GM11168 (cell line): ENCODE measurements around the gene SMAD3.
"Not testable (repeated sequence)": the region's sequence is repeated elsewhere in the genome, so short reads cannot be mapped to it uniquely, and the experiment has no call there.

Source experiments
- in situ Hi-C: fragments of 300-500 bp; cut with MboI; formaldehyde crosslinking; loops from one replicate; pipeline ENCODE4 v1.12.0; 2022; ENCODE audit warnings: low sequenced_read_pairs; ENCODE audit not compliant: unreplicated experiment

The SMAD3 gene

DNA sequence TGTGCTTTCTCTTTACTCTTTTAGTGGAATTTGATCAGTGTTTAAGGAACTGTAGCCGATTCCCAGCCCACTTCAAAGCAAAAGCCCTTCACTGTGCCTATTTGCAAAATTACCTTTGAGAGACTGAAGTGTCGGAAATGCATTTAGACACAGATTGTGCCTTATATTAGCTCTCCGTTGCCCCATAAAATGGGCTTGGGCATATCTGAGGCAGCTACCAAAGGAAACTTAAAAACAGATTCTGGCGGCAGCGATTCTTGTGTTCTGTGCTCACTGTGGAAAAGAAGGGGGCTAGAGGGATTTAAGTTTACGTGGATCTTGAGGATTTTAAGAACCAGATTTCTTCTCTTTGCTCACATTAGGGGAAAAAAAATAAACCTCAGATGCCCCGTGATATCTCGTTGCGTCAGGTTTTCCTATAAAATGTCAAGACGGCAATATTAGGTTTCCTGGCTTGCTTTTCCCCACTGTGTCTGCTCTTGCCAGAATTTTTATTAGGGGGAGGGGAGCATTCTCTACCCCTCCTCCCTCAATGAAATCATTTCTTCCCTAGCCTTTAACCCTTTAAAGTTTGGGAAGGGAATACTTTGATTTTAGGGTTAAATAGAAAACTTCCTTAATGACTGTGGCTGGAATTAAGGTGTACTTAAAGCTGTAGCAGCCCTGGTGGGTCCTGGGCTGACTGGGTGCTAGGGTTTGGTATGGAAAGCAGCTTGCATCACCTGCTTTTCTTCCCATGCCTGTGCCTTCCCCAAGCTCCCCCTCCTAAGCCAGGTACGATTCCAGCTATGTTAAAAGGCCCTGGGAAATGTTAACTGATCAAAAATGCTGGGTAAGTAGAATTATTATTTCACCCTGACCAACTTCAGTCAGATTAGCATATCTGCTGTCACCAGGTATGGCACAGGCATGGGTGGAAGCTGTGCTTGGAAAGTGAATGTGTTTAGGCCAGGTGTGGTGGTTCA, 73.8 kb downstream of the SMAD3 start:
- in situ Hi-C loops, result no loop called here

DNA sequence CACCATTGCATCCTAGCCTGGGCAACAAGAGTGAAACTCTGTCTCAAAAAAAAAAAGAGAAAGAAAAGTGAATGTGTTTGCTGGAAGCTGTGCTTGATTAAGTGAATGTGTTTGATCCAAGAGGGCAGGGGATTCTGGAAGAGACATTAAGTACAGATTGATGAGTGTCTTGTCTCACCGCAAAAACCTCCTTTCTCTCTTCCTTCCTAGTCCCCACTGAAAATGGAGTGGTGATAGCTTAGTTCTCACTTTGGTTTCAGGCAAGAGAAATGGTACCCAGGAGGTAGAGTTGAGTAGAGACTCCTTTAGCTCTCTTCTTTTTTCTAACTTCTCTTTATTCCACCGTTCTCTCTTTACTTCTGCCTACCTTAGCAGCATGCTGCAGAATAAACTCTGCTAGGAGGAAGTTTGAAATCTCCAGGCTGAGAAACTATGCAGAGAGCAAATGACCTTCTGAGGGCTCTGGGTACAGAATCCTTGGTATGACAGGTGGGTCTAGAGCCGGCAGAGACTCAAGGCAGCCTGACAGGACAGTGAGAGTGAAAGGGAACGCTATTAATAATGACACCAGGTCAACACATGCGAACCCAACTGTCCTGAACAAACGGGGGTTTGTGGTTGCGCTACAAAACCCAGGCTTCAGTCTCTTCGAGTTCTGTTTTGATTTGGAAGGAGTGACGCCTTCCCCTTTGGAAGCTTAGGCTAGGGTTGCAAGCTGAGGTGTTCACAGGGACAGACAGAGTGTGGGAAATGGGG, 74.9 kb downstream of the SMAD3 start:
- in situ Hi-C loops, result no loop called here

DNA sequence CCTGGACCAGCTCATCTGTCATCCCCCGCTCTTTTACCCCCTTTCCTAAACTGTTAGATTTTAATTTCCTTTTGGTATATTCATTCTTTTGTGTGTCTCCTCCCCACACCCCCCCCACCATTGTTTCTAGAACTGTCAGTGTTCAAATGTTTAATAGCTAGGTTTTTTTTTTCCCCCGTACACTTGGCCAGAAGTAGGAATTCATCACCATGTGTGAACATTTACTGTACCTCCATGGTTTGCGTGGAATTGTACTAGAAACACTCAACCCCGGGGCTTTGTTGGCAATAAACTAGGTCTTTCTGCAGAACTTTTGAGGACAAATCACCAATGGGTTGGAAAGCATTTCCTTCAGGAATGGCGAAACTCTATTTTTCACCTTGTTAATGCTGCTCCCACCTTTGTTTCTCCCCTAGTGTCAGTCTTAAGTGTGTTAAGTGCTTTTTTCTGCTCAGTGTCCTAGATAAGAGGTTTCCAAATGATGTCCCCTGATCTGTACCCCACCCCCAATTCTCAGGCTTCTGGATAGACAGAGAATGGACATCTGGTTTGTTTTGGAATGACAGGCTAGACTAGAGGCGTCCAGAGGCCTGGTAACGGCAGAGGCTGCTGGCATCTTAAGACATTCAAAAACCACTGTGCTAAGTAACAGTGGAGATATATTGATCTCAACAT, 76.8 kb downstream of the SMAD3 start:
- in situ Hi-C loops, result no loop called here

DNA sequence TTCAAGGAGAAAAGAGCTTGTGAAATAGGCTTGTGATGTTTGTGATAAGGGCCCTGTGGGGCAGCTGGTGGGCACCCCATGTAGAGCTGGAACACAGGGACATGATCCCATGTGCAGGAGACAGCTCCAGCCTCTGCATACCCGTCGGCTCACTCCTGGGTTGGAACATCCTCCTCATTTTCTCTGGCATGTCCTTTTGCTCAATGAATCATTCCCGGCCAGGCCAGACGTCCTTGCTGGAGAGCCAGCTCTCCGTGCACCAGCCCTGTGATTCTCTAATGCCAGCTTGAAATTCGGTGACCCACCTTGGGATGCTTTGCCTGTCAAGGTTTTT, 77.3 kb downstream of the SMAD3 start:
- in situ Hi-C loops, result no loop called here

DNA sequence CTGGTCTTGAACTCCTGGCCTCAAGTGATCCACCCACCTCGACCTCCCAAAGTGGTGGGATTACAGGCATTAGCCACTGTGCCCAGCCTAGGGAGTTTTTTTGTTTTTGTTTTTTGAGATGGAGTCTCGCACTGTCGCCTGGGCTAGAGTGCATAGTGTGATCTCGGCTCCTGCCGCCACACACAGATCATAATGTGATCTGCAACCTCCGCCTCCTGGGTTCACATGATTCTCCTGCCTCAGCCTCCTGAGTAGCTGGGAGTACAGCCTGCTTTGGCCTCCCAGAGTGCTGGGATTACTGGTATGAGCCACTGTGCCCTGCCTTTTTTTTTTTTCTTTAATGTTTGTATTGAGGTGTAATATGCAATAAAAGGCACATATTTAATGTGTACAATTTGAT, 78.2 kb downstream of the SMAD3 start:
- in situ Hi-C loops, result no loop called here

DNA sequence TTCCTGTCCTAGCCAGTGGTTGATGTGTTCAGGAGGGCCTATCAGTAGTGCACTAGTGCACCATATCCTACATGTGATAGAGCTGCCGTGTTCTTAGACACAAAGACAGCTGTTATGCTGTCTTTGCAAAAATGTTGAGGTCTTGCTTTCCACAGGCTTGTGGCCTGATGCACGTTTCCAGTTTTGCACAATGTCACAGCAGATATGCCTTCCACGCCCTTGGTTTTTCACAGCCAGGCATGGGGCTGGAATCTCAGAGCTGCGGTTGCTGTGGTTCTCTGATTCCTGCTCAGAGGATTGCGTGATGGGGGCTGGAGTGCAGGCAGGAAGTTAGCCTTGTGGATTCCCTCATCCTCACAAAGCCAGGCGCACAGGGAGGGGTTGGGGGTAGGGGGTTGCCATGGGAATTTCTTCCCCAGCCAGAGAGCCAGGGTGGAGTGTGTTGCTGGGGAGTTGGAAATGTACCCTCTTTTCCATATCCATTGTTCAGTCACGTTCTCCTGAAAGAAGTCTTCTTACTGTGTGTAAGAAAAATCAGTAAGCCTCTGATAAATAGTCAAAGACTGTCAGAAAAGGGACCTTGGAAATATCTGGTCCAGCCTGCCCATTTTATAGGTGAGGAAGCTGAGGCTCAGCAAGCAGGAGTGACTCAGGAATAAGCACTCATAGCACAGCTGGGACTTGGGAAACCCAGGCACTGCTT, 79.4 kb downstream of the SMAD3 start:
- in situ Hi-C loops, result no loop called here

DNA sequence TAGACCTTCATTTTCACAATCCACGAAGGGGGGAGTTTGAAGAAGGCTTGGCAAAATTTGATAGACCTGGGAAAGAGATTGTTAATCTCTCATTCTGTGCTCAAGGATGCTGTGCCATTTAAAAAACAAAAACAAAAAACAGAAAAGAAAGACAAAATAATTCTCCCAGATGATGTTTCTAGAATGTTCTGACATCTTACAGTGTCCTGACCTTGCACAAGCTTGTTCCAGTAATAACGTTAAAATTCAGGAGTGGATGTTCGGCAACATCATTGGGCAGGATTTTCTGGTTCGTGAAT, 79.9 kb downstream of the SMAD3 start:
- in situ Hi-C loops, result no loop called here

DNA sequence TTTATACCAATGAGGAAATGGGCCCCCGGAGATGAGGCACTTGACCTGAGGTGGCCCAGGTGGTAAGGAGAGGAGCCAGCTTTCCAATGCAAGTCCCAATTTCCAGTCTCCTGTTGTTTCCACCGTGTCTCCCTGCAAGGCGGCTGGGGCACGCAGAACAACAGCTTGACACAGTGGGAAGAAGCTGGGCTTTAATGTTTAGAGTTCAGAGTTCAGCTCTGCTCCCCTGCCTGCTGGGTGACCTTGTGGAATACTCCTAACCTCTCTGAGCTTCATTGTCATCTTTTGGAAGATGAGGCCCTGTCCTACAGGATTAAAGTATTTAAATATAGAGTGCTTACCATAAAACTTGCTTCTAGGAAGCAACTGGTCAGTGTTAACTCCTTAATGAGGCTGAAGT, 80.3 kb downstream of the SMAD3 start:
- in situ Hi-C loops, result no loop called here

DNA sequence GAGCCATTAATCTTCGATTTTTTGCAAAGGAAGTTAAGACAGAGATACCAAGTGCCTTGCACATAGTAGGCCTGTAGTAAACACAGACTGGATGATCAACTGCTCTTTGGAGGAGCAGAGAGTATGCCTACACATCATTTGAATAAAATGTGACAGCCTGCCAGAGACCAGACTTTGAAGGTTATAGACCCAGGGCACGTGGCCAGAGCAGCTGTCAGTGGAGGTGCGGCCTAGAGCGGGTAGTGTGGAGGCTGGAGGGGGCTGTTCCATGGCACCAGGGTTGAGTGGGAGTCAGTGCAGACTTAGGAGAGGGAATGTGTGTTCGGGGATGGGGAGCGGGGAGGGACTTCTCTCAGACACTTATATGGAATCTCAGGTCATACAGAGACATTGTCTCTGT, 80.8 kb downstream of the SMAD3 start:
- in situ Hi-C loops, result no loop called here

DNA sequence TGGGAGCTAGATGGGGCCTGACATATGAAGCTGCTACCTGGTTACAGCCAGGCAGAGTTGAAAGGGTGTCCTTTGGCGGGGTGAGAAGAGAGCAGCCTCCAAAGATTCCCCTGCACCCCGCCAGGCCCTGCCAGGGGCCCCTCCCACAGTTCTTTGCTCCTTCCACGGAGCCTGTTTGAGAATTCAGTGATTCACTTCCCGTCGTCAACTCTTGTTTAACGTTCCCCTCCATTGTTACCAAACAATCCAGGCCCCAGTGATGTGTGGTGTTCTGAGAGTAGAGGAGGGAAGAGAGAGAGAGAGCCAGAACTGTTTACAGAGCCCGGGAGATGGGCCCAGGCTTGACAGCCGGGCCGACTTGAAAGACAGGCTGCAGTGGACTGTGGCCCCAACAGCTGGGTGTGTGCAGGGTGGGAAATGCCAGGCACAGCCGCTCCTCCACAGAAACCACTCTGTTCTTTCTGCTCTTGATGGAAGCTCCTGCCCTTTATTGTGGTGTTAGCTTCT, 81.5 kb downstream of the SMAD3 start:
- in situ Hi-C loops, result no loop called here

DNA sequence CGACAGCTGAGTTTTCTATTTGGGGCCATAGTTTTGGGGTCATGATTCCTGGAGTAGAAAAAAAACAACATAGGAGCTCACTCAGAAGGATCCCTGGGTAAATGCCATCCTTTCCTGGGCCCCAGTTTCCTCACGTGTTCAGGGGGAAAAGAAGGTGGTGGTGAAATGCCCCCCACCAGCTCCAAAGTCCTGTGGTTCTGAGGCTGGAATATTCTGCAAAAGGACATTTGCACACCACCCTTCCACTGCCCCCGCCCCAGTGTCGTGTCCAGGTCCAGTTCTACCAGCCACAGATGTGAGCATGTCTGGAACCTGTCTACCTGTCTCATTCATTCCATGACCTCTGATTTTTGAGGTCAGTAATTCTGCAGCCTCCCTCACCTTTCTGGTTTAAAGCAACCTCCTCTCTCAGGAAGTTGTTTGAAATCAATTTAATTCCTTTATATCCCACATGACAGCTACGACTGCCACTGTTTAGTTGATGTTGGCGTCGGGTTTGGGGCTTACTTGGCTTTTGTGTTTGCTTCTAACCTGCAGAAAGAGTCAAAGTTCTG, 82.1 kb downstream of the SMAD3 start:
- in situ Hi-C loops, result no loop called here

DNA sequence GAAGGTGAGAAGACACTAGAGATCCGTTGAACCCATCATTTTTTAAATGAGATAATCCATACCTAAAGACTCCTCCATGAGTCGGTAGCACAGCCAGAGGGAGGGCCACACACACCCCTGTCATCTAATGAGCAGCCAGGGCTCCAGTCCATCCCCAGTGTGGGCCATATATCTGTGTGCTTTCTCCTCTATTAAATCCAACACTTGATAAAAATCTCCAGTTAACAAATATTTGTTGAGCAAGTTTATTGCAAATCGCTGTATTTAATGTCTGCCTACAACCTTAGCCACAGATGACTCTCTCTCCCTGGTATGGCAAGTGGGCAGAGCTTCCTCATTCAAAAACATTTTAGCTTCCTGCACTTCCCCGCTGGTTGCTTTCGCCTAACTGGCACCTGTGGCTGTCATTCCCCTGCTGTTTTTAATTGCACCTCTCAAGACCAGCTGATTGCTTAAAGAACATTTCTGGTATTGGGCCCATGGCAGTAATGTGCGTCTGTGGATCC, 82.8 kb downstream of the SMAD3 start:
- in situ Hi-C loops, result no loop called here

DNA sequence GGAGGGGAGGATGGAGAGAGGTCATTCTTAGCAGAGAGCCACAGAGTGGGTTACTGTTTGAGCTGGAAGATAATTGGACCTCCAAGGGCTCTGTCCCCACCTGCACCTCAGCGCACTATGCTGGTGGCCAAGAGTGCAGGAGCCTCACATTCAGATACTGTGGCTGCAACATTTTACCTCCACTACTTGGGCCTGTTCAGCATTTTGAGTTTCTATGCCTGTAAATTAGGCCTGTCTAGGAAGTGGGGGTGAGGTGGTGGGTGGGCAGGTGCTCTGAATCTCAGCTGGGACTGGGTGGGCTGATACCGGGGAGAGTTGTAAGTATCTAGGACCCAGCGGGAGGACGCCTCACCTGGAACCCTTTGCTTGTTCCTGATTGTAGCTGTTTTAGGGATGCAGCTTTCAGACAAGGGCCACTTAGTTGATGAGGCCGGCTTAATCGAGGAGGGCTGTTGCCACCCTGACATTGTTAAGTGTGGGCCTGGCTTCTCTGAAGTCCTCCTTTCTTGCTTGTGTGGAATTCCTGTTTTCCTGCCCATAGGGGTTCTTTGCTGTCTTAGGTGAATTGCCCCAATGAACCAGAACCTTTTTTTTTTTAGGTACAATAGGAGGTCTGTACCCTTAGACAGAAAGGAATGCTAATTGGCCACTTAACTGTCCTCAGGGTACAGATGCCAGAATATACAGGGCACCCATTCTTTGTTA, 83.8 kb downstream of the SMAD3 start:
- in situ Hi-C loops, result no loop called here

DNA sequence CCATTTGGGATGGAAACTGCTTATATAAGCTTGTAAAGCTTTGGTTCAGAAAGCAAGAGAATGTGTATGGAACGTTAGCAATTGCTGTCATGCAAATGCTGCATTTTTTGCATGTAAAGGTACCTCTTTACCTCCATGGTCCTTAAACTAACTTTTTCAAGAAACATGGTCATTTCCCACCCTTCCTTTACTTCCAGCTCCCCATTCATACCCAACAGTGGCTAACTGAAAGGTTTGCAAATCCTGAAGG, 84.3 kb downstream of the SMAD3 start:
- in situ Hi-C loops, result no loop called here

DNA sequence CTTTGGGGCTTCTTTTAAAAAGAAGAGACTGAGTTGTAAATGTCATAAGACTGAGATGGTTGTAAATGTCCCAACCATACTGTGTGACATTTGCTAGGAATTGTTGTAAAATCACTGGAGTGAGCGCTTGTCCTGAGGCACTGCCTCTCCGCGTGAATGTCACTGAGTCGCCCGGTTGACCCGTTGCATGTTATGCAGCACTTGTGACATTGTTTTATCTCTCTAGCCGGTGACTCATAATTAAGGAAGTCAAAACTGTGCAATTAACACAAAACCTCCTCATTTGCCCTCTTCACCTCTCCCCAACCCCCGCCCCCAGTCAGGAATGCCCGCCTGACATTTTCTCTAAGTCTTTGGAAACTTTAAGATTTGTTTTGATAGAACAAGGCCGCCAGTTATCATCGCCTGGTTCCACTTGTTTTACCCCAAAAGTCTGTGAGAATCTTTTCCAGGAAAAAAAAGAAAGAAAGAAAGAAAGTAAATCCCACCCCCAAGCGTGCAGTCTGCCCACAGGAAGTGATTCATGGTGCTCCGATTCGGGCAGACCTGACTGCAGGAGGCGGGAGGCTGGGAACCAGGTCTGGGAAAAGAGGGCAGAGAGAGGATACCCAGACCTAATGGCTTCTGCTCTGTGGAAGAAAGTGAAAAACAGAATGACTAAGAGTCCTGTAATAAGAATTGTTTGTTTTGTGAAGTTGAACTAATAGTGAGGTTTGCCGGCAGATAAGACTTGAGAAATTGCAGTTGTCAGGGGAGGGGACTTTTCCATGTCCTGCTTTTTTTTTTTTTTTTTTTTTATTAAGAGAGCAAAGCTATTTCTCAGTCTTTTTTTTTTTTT, 84.8 kb downstream of the SMAD3 start:
- in situ Hi-C loops, result no loop called here

DNA sequence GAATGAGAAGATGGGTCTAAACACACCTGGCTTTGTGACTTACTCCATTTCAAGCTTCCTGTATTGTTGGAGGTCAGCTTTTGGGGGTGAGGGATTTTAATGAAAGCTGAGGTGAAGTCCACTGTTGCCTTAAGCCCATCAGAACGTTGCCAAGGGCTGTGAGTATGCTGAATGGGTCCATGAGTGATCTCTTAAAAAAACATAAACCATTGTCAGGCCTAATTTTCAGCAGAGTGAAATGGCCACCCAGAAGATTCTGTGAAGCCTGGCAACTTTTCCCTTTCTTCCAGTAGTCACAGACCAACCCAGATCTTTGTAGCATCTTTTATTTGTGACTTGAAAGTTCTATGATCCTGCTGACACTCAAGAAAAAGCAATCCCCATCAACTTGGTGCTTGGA, 87.0 kb downstream of the SMAD3 start:
- in situ Hi-C loops, result no loop called here

DNA sequence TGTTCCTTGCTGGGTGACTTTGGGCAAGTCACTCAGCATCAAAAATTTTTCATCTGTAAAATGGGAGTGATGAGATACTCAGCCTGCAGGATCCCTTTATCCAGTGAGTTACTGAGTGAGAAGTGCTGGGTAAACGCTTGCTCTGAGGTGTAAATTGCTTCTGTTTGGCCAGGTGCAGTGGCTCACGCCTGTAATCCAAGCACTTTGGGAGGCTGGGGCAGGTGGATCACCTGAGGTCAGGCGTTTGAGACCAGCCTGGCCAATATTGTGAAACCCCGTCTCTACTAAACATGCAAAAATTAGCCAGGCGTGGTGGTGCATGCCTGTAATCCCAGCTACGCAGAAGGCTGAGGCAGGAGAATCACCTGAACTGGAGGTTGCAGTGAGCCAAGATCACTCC, 87.6 kb downstream of the SMAD3 start:
- in situ Hi-C loops, result not testable (repeated sequence)

DNA sequence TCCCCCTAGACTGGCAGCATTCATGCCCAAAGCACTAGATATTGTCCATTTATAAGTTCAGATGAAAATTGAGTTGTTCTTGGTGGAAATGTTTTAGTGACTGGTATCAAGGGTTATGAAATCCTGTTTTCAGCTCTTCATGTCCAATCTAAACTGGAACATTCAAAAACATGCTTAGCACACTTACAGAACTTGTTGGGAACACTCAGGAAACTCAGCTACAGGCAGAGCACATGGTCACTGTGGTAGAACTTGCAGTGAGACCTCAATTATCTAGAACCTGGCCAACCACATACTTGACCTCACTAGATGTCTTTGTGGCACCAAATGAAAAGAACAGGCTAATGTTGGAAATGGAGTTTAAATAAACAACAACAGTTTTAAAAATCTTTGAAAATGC, 88.8 kb downstream of the SMAD3 start:
- in situ Hi-C loops, result no loop called here

DNA sequence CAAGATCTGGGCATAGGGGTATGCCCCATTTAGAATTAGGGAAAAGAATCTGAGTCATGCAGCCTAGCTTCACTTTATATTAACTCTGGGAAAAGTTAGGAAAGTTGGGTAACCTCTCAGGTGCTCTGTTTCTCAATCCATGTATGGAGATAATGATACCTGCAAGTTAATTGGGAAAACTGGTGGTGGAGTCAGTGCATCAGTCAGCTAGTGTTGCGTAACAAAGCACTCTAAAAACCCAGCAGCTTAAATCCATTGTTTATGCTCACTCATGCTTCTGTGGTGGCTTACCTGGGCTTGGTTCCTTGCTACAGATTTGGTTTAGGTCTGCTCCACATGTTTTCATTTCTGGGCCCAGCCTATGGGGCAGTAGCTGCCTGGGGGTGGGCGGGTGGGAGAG, 91.0 kb downstream of the SMAD3 start:
- in situ Hi-C loops, result no loop called here
